HepG2 (cell line): ENCODE measurements around the gene CD58. TPM values are rescaled to one million over a fixed set of nuclear protein-coding genes. Genes with fewer than 3 reads are reported as not detected.
"Not testable (repeated sequence)": the region's sequence is repeated elsewhere in the genome, so short reads cannot be mapped to it uniquely, and the experiment has no call there.

ENCODE experiments used
- ATAC-seq: fragments of 200-7000 bp; cut with Tn5 transposase; 3 replicates; pipeline ENCODE4 v1.9.1; 2020; ENCODE audit warnings: mild to moderate bottlenecking, moderate library complexity
- BruUV-seq: library from RNA; stranded (reverse); fragments of 400-500 nt; replicated peaks from 2 replicates; lab custom pipeline; 2021; lab: Mats Ljungman, UMichigan
- CTCF ChIA-PET: fragments of 300-600 bp; formaldehyde crosslinking; extraction: SDS; loops from one replicate; lab custom pipeline; 2021; ENCODE audit warnings: low total read pairs, inconsistent platforms, low intra/inter-chr PET ratio; lab: Yijun Ruan, JAX
- POLR2A ChIA-PET: fragments of 350-600 bp; sonication (Branson Sonifier 250); formaldehyde crosslinking; loops from one replicate; lab custom pipeline; 2020; ENCODE audit warnings: antibody characterized with exemption, inconsistent platforms; lab: Yijun Ruan, JAX
- DNase-seq: peaks from one replicate; pipeline ENCODE4 v3.0.0-alpha.2; 2015; ENCODE audit warnings: low spot score
- FAIRE-seq: peaks from 3 replicates; lab custom pipeline; 2011; peaks lifted over from hg19 to GRCh38; lab: Jason Lieb, UNC
- H2AFZ ChIP-seq: one replicate; pipeline ENCODE4 v1.6.1; 2011; ENCODE audit warnings: low read length, inconsistent platforms
- H3K27ac ChIP-seq: fragments of 300-600 bp; 3 replicates; pipeline ENCODE4 v1.8.0; 2011; ENCODE audit warnings: mixed run types, mild to moderate bottlenecking, mixed read lengths, low read length, inconsistent platforms; ENCODE audit not compliant: insufficient read depth; ENCODE audit errors: extremely low read length
- H3K27me3 ChIP-seq, 2 experiments: fragments of 200-600 bp in 1 of 2; 2 replicates in 1 of 2; 3 replicates in 1 of 2; pipeline versions ENCODE4 v1.6.0 to v1.8.0; 2011; ENCODE audit warnings: low read length in 2 of 2, mild to moderate bottlenecking in 2 of 2, moderate library complexity in 2 of 2, inconsistent platforms in 1 of 2; ENCODE audit not compliant: insufficient read depth in 2 of 2, control insufficient read depth in 1 of 2
- H3K36me3 ChIP-seq, 2 experiments: fragments of 200-600 bp in 1 of 2; replicated peaks in 1 of 2; 2 replicates in 1 of 2; 3 replicates in 1 of 2; pipeline versions ENCODE4 v1.5.1 to v1.8.0; 2011; ENCODE audit warnings: low read length in 2 of 2, inconsistent platforms in 1 of 2; ENCODE audit not compliant: insufficient read depth in 2 of 2, control insufficient read depth in 1 of 2
- H3K4me1 ChIP-seq: 2 replicates; pipeline ENCODE4 v1.5.1; 2012; ENCODE audit warnings: low read length, inconsistent platforms; ENCODE audit not compliant: insufficient read depth
- H3K4me2 ChIP-seq: 2 replicates; pipeline ENCODE4 v1.6.0; 2011; ENCODE audit warnings: low read depth, low read length, inconsistent platforms
- H3K4me3 ChIP-seq, 3 experiments: fragments of 200-600 bp in 1 of 3; sonication (generic), shearing (Covaris generic) in 1 of 3; replicated peaks in 1 of 3; 2 replicates each; pipeline ENCODE4 v1.5.1; 2011 to 2016; ENCODE audit warnings: low read length in 3 of 3, inconsistent platforms in 2 of 3, low read depth in 2 of 3, mild to moderate bottlenecking in 2 of 3, control low read depth in 1 of 3, mixed read lengths in 1 of 3; ENCODE audit not compliant: insufficient read depth in 1 of 3
- H3K79me2 ChIP-seq: one replicate; pipeline ENCODE4 v1.6.1; 2011; ENCODE audit warnings: low read length, inconsistent platforms; ENCODE audit not compliant: insufficient read depth
- H3K9ac ChIP-seq: 2 replicates; pipeline ENCODE4 v1.6.0; 2011; ENCODE audit warnings: mild to moderate bottlenecking, low read depth, low read length, inconsistent platforms; ENCODE audit not compliant: insufficient read depth
- H3K9me3 ChIP-seq: 2 replicates; pipeline ENCODE4 v1.5.1; 2012; ENCODE audit warnings: mild to moderate bottlenecking, low read length
- H4K20me1 ChIP-seq: 2 replicates; pipeline ENCODE4 v1.6.0; 2011; ENCODE audit warnings: inconsistent platforms, mild to moderate bottlenecking, low read length, moderate library complexity; ENCODE audit not compliant: insufficient read depth
- WGBS: methylation state at CpG from one replicate; pipeline ENCODE4 v1.1.6; 2017; ENCODE audit warnings: low lambda C conversion rate; 5-methylcytosine and 5-hydroxymethylcytosine counted together
- in situ Hi-C: cut with HindIII; loops from 2 replicates; pipeline ENCODE4 v1.10.0; 2017; ENCODE audit warnings: low pct_unique_long_range_greater_than_20kb; ENCODE audit not compliant: extremely low pct_ligation_motif_present
- intact Hi-C: fragments of 100-400 bp; cut with micrococcal nuclease; formaldehyde crosslinking; loops from one replicate; pipeline ENCODE4 v1.10.0; 2022; ENCODE audit not compliant: unreplicated experiment
- polyA plus RNA-seq, 8 experiments: library from polyadenylated mRNA; depleted of rRNA in 3 of 8; stranded (reverse) in 7 of 8; unstranded in 1 of 8; fragments of >200 nt; fragmentation: Illumina TruSeq in 4 of 8; extraction: Trizol in 4 of 8; gene quantifications; 2 replicates each; pipeline versions ENCODE4 v1.2.1 to v1.2.3, GENCODE V29; 2011 to 2016; ENCODE audit warnings: low read depth in 4 of 8, missing spikeins in 1 of 8, mixed read lengths in 1 of 8; ENCODE audit not compliant: insufficient read depth in 1 of 8
- total RNA-seq, 5 experiments: library from RNA; depleted of rRNA; stranded (reverse); fragments of >200 nt; fragmentation: Illumina TruSeq; extraction: Trizol; gene quantifications; 2 replicates each; pipeline ENCODE4 v1.2.3, GENCODE V29; 2016; ENCODE audit warnings: low read depth in 1 of 5

The CD58 gene
- total and polyA plus RNA-seq, 2 of the 13 experiments (the other 11 are each of a cell fraction or from before 2014, with no cell fraction given): 9.4 to 13.5 TPM

GRCh38 chr1:116597388-116597787 lies 26.6 kb upstream of the CD58 start:
- not testable (repeated sequence) for H3K36me3 ChIP-seq

DNA sequence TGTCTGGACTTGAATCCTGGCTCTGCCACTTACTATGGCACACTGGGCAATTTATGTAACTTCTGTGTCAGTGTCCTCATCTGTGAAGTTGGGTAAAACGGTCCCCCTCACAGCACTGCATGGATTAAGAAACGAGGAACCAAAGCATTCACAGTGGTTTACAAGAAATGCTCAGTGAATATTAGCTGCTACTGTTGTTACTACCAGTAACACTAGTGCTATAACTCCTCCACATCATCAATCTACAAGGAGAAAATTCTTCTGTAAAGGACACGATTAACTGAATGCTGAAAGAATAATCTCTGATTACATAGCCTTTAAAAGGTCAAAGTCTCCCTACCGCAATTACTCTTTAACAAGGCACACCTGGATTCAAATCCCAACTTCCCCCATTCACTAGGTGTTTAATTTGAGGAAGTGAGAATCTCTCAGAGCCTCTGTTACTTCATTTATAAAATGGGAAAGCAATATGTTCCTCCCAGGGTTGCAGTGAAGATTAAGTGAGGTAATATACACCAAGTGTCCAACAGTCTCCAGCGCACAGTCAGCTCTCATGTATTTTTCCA lies 26.0 kb upstream of the CD58 start:
- H3K36me3 ChIP-seq, in situ Hi-C loops, H3K27ac ChIP-seq, H3K4me3 ChIP-seq, H3K9ac ChIP-seq, BruUV-seq, POLR2A ChIA-PET, H3K4me1 ChIP-seq, DNase-seq, H4K20me1 ChIP-seq, H3K79me2 ChIP-seq, H3K9me3 ChIP-seq, FAIRE-seq, H3K4me2 ChIP-seq, H2AFZ ChIP-seq, H3K27me3 ChIP-seq, ATAC-seq: not testable (repeated sequence)
- CTCF ChIA-PET: interaction anchor here (2.1 kb wide), 1 partner anchor 22 kb away, joined by 8 read pairs; no protein-coding TSS in a partner anchor
- 38% methylated on average over 5 of the region's 5 CpGs for whole genome bisulfite sequencing
- intact Hi-C loops: loop anchor here (1.0 kb wide), 1 partner anchor 23 kb away; no protein-coding TSS in a partner anchor

More at GRCh38 chr1:116597388-116597787, 26.6 kb upstream of the CD58 start:
- H3K27me3 ChIP-seq, H3K9me3 ChIP-seq, CTCF ChIA-PET, H3K9ac ChIP-seq, BruUV-seq, ATAC-seq, H3K4me1 ChIP-seq, intact Hi-C loops, FAIRE-seq, POLR2A ChIA-PET, H3K27ac ChIP-seq, DNase-seq, H3K4me2 ChIP-seq, in situ Hi-C loops, H2AFZ ChIP-seq, H3K79me2 ChIP-seq, H4K20me1 ChIP-seq, H3K4me3 ChIP-seq: not testable (repeated sequence)
- WGBS: 4% methylated on average over 2 of the region's 2 CpGs
